Epithelial cell of esophagus (primary cell): ENCODE measurements around the gene HES5.
A peak's percentile ranks its signal among the peaks of the same experiment; 100 is the strongest.

ENCODE experiments used
- DNase-seq: peaks from one replicate; pipeline ENCODE4 v3.0.0; 2010; ENCODE audit warnings: low read depth
- H3K4me3 ChIP-seq: 2 replicates; pipeline ENCODE4 v1.5.1; 2011; ENCODE audit warnings: mild to moderate bottlenecking, low read length, control low read depth
- CTCF ChIP-seq: IDR thresholded peaks from 2 replicates; pipeline ENCODE4 v1.5.1; 2011; ENCODE audit warnings: low read depth, mild to moderate bottlenecking, low read length, control low read depth, inconsistent platforms; ENCODE audit not compliant: insufficient read depth; ENCODE audit errors: missing control alignments

The HES5 gene

GRCh38 chr1:2482588-2482987, 47.5 kb downstream of the HES5 start:
- DNase-seq, result no peak
- no peak overlapping the region for H3K4me3 ChIP-seq
- TF ChIP-seq CTCF, result no peak

GRCh38 chr1:2481885-2482284, 48.2 kb downstream of the HES5 start:
- TF ChIP-seq CTCF, result no peak
- DNase-seq, result peak; percentile 16
- H3K4me3 ChIP-seq, result no peak overlapping the region

- TF ChIP-seq CTCF, result no peak
- peak; percentile 14 for DNase-seq
- no peak overlapping the region for H3K4me3 ChIP-seq
Measured at GRCh38 chr1:2480986-2481364, 49.1 kb downstream of the HES5 start.

GRCh38 chr1:2480236-2480985, 49.7 kb downstream of the HES5 start:
- DNase-seq, result no peak
- no peak for TF ChIP-seq CTCF
- no peak overlapping the region for H3K4me3 ChIP-seq

- no peak for TF ChIP-seq CTCF
- no peak for DNase-seq
- H3K4me3 ChIP-seq, result no peak overlapping the region
Measured at GRCh38 chr1:2479618-2480017, 50.4 kb downstream of the HES5 start.

- no peak for DNase-seq
- H3K4me3 ChIP-seq, result no peak overlapping the region
- no peak for TF ChIP-seq CTCF
Measured at GRCh38 chr1:2479186-2479585, 50.9 kb downstream of the HES5 start.
